Keratinocyte (primary cell): ENCODE data around the gene ZBTB20. TPM values are rescaled to one million over a fixed set of nuclear protein-coding genes. Genes with fewer than 3 reads are reported as not detected.

ENCODE experiments used
- DNase-seq: peaks from one replicate; pipeline ENCODE4 v3.0.0-alpha.2; 2011; ENCODE audit warnings: low read depth, missing footprints, low spot score
- FAIRE-seq: peaks from 2 replicates; lab custom pipeline; 2011; peaks lifted over from hg19 to GRCh38; lab: Jason Lieb, UNC
- H2AFZ ChIP-seq: 2 replicates; pipeline ENCODE4 v1.6.0; 2012; ENCODE audit warnings: low read length, control low read depth, inconsistent platforms; ENCODE audit not compliant: control insufficient read depth
- H3K27ac ChIP-seq: 2 replicates; pipeline ENCODE4 v1.5.1; 2011; ENCODE audit warnings: low read length; ENCODE audit not compliant: control insufficient read depth, insufficient read depth
- H3K27me3 ChIP-seq: 3 replicates; pipeline ENCODE4 v1.6.0; 2011; ENCODE audit warnings: low read length; ENCODE audit not compliant: control insufficient read depth, insufficient read depth; ENCODE audit errors: extremely low read depth
- H3K36me3 ChIP-seq, 2 experiments: 2 replicates in 1 of 2; 3 replicates in 1 of 2; pipeline ENCODE4 v1.5.1; 2011; ENCODE audit warnings: low read length in 2 of 2, mild to moderate bottlenecking in 1 of 2; ENCODE audit not compliant: control insufficient read depth in 2 of 2, insufficient read depth in 2 of 2; ENCODE audit errors: extremely low read depth in 1 of 2
- H3K4me1 ChIP-seq: 3 replicates; pipeline ENCODE4 v1.5.1; 2011; ENCODE audit warnings: low read length; ENCODE audit not compliant: control insufficient read depth, insufficient read depth; ENCODE audit errors: extremely low read depth
- H3K4me2 ChIP-seq: 3 replicates; pipeline ENCODE4 v1.6.0; 2011; ENCODE audit warnings: low read depth, low read length; ENCODE audit not compliant: control insufficient read depth, insufficient read depth; ENCODE audit errors: extremely low read depth
- H3K4me3 ChIP-seq, 3 experiments: fragments of 200-600 bp in 1 of 3; sonication (generic) in 1 of 3; 2 replicates in 2 of 3; 3 replicates in 1 of 3; pipeline ENCODE4 v1.5.1; 2011 to 2016; ENCODE audit warnings: low read length in 3 of 3, mild to moderate bottlenecking in 3 of 3, control low read depth in 2 of 3, inconsistent platforms in 1 of 3, low read depth in 1 of 3, mixed read lengths in 1 of 3, mixed run types in 1 of 3, moderate library complexity in 1 of 3; ENCODE audit not compliant: control insufficient read depth in 2 of 3, insufficient read depth in 2 of 3; ENCODE audit errors: extremely low read depth in 1 of 3
- H3K79me2 ChIP-seq: 2 replicates; pipeline ENCODE4 v1.6.0; 2012; ENCODE audit warnings: low read length; ENCODE audit not compliant: control insufficient read depth, insufficient read depth
- H3K9ac ChIP-seq: 3 replicates; pipeline ENCODE4 v1.6.0; 2011; ENCODE audit warnings: low read length; ENCODE audit not compliant: control insufficient read depth, insufficient read depth; ENCODE audit errors: extremely low read depth
- H3K9me1 ChIP-seq: 3 replicates; pipeline ENCODE4 v1.6.0; 2011; ENCODE audit warnings: low read length; ENCODE audit not compliant: control insufficient read depth, insufficient read depth; ENCODE audit errors: extremely low read depth
- H3K9me3 ChIP-seq: 2 replicates; pipeline ENCODE4 v1.5.1; 2012; ENCODE audit warnings: low read depth, low read length; ENCODE audit not compliant: control insufficient read depth
- H4K20me1 ChIP-seq: 3 replicates; pipeline ENCODE4 v1.6.0; 2011; ENCODE audit warnings: low read length; ENCODE audit not compliant: control insufficient read depth, insufficient read depth; ENCODE audit errors: extremely low read depth
- CTCF ChIP-seq, 3 experiments: IDR thresholded peaks in 1 of 3; conservative IDR thresholded peaks in 1 of 3; optimal IDR thresholded peaks in 1 of 3; 2 replicates in 2 of 3; 3 replicates in 1 of 3; pipeline versions ENCODE3 to v1.5.1; 2011; ENCODE audit warnings: low read length in 3 of 3, mild to moderate bottlenecking in 3 of 3, moderate library complexity in 2 of 3, control low read depth in 1 of 3, inconsistent platforms in 1 of 3; ENCODE audit not compliant: insufficient read depth in 2 of 3; ENCODE audit errors: extremely low read depth in 1 of 3
- EZH2 ChIP-seq: IDR thresholded peaks from one replicate; pipeline ENCODE4 v1.6.1; 2012; ENCODE audit warnings: inconsistent platforms, mild to moderate bottlenecking, low read length, moderate library complexity
- dilution Hi-C: fragments of 300-500 bp; cut with MboI; formaldehyde crosslinking; loops from one replicate; pipeline ENCODE4 v1.7.0; 2020; ENCODE audit warnings: low sequenced_read_pairs; ENCODE audit not compliant: extremely low pct_ligation_motif_present
- polyA plus RNA-seq, 5 experiments: library from polyadenylated mRNA; depleted of rRNA in 3 of 5; stranded (reverse) in 3 of 5; stranded (forward) in 1 of 5; unstranded in 1 of 5; fragments of >200 nt; gene quantifications; 1 replicate in 1 of 5; 2 replicates in 3 of 5; 3 replicates in 1 of 5; pipeline versions ENCODE4 v1.2.1 to v1.2.3, GENCODE V29; 2011 to 2012; ENCODE audit warnings: missing spikeins in 2 of 5, low read depth in 1 of 5, low replicate concordance in 1 of 5

ZBTB20 gene
- polyA plus RNA-seq, 1 donor (not counting 4 experiments of a cell fraction or from before 2014, with no cell fraction given): 0.52 TPM

- Histone ChIP-seq H3K9me1 (no peaks in the 10 kb centered on the region), H4K20me1 (no peaks in the 10 kb centered on the region), H3K36me3 (no peaks in the 10 kb centered on the region), H3K79me2 (no peaks in the 10 kb centered on the region), H2AFZ (no peak overlapping the region), H3K4me2 (no peak overlapping the region), H3K4me1 (no peaks in the 10 kb centered on the region), H3K4me3 (no peak overlapping the region), H3K27me3 (no peaks in the 10 kb centered on the region), H3K9me3 (no peaks in the 10 kb centered on the region), H3K9ac (no peak overlapping the region), H3K27ac (no peak overlapping the region)
- DNase-seq (no peak), FAIRE-seq (no peak)
- TF ChIP-seq CTCF (optimal IDR thresholded peaks at IDR 0.05 in 1 of 3, IDR thresholded peaks at IDR 0.05 in 1 of 3, conservative IDR thresholded peaks at IDR 0.05 in 1 of 3; ENCODE audit: extremely low read depth in 1 of 3, insufficient read depth in 2 of 3, low read length in 3 of 3) (no peak), EZH2 (no peak)
- dilution Hi-C loops: no loop called here
These were observed 662.2 kb downstream of the ZBTB20 start for GRCh38 chr3:114484919-114485318.

- no peaks in the 10 kb centered on the region for H3K36me3 ChIP-seq
- H3K9me3 ChIP-seq: no peaks in the 10 kb centered on the region
- H3K27ac ChIP-seq: no peak overlapping the region
- H2AFZ ChIP-seq: no peak overlapping the region
- no peak overlapping the region for H3K9ac ChIP-seq
- FAIRE-seq (no peak), DNase-seq (no peak)
- no peak overlapping the region for H3K4me3 ChIP-seq
- no peaks in the 10 kb centered on the region for H3K9me1 ChIP-seq
- H3K4me1 ChIP-seq: no peaks in the 10 kb centered on the region
- H3K4me2 ChIP-seq: no peak overlapping the region
- H4K20me1 ChIP-seq: no peaks in the 10 kb centered on the region
- dilution Hi-C loops: no loop called here
- H3K79me2 ChIP-seq: no peaks in the 10 kb centered on the region
- no peaks in the 10 kb centered on the region for H3K27me3 ChIP-seq
- TF ChIP-seq EZH2 (no peak), CTCF (optimal IDR thresholded peaks at IDR 0.05 in 1 of 3, IDR thresholded peaks at IDR 0.05 in 1 of 3, conservative IDR thresholded peaks at IDR 0.05 in 1 of 3; ENCODE audit: extremely low read depth in 1 of 3, insufficient read depth in 2 of 3, low read length in 3 of 3) (no peak)
These were observed 666.0 kb downstream of the ZBTB20 start for GRCh38 chr3:114481113-114481512.
